Mononuclear cell (primary cell): ENCODE results near the gene DDX56. TPM values are rescaled to one million over a fixed set of nuclear protein-coding genes. Genes with fewer than 3 reads are reported as not detected.

Experiments used
- H3K27me3 ChIP-seq: 2 replicates; pipeline ENCODE4 v1.6.0; 2011; ENCODE audit warnings: low read length, control low read depth; ENCODE audit not compliant: insufficient read depth
- H3K4me1 ChIP-seq: 2 replicates; pipeline ENCODE4 v1.5.1; 2011; ENCODE audit warnings: mild to moderate bottlenecking, low read length, control low read depth; ENCODE audit not compliant: insufficient read depth
- H3K4me3 ChIP-seq: 2 replicates; pipeline ENCODE4 v1.5.1; 2011; ENCODE audit warnings: mild to moderate bottlenecking, low read length, moderate library complexity
- H3K9me3 ChIP-seq: 2 replicates; pipeline ENCODE4 v1.5.1; 2011; ENCODE audit warnings: low read depth, mild to moderate bottlenecking, control low read depth, low read length
- total RNA-seq: library from RNA; depleted of rRNA; stranded (reverse); fragments of >200 nt; gene quantifications from one replicate; pipeline ENCODE4 v1.2.3, GENCODE V29; 2012

Gene DDX56
- 34.5 TPM for total RNA-seq

GRCh38 chr7:44573464-44574286 lies at the start of gene DDX56:
DDX56 (minus strand) TSS chr7:44573908; CDS start chr7:44573895, 13 bp downstream.
- Histone ChIP-seq H3K9me3 (no peaks in the 10 kb centered on the region), H3K4me1 (peaks cover 26% of the 10 kb centered on the region), H3K27me3 (no peaks in the 10 kb centered on the region), H3K4me3 (peak within 1 kb of the TSS; percentile 65)

- no peaks in the 10 kb centered on the region for H3K9me3 ChIP-seq
- no peaks in the 10 kb centered on the region for H3K27me3 ChIP-seq
- H3K4me3 ChIP-seq, result no peak overlapping the region
- H3K4me1 ChIP-seq, result peaks cover 73% of the 10 kb centered on the region
Observed at GRCh38 chr7:44622342-44623151, 48.8 kb upstream of the DDX56 start.

- H3K4me1 ChIP-seq, result peaks cover 73% of the 10 kb centered on the region
Observed at GRCh38 chr7:44621750-44622103, 48.0 kb upstream of the DDX56 start.

GRCh38 chr7:44621034-44621749 lies 47.5 kb upstream of the DDX56 start:
- H3K9me3 ChIP-seq, result no peaks in the 10 kb centered on the region
- no peak overlapping the region for H3K4me3 ChIP-seq
- H3K4me1 ChIP-seq, result peaks cover 72% of the 10 kb centered on the region
- no peaks in the 10 kb centered on the region for H3K27me3 ChIP-seq

More at GRCh38 chr7:44621750-44622103, 48.0 kb upstream of the DDX56 start:
- H3K4me3 ChIP-seq, result no peak overlapping the region
- H3K9me3 ChIP-seq, result no peaks in the 10 kb centered on the region
- no peaks in the 10 kb centered on the region for H3K27me3 ChIP-seq

GRCh38 chr7:44618753-44619152 lies 45.0 kb upstream of the DDX56 start:
- H3K27me3 ChIP-seq, result no peaks in the 10 kb centered on the region
- no peak overlapping the region for H3K4me3 ChIP-seq
- no peaks in the 10 kb centered on the region for H3K9me3 ChIP-seq
- peaks cover 80% of the 10 kb centered on the region for H3K4me1 ChIP-seq

- peaks cover 75% of the 10 kb centered on the region for H3K4me1 ChIP-seq
- H3K27me3 ChIP-seq, result no peaks in the 10 kb centered on the region
- no peak overlapping the region for H3K4me3 ChIP-seq
- no peaks in the 10 kb centered on the region for H3K9me3 ChIP-seq
Observed at GRCh38 chr7:44618045-44618444, 44.3 kb upstream of the DDX56 start.

- Histone ChIP-seq H3K9me3 (no peaks in the 10 kb centered on the region), H3K4me1 (peaks cover 68% of the 10 kb centered on the region), H3K4me3 (no peak overlapping the region), H3K27me3 (no peaks in the 10 kb centered on the region)
Observed at GRCh38 chr7:44617225-44617890, 43.6 kb upstream of the DDX56 start.

- Histone ChIP-seq H3K27me3 (no peaks in the 10 kb centered on the region), H3K4me1 (peaks cover 61% of the 10 kb centered on the region)
Observed at GRCh38 chr7:44616545-44616944, 42.8 kb upstream of the DDX56 start.

GRCh38 chr7:44615793-44616192 lies 42.1 kb upstream of the DDX56 start:
- Histone ChIP-seq H3K4me3 (no peak overlapping the region), H3K27me3 (no peaks in the 10 kb centered on the region), H3K9me3 (no peaks in the 10 kb centered on the region), H3K4me1 (peaks cover 53% of the 10 kb centered on the region)

More at GRCh38 chr7:44616545-44616944, 42.8 kb upstream of the DDX56 start:
- Histone ChIP-seq H3K9me3 (no peaks in the 10 kb centered on the region), H3K4me3 (no peak overlapping the region)

GRCh38 chr7:44615149-44615611 lies 41.5 kb upstream of the DDX56 start:
- Histone ChIP-seq H3K4me1 (peaks cover 47% of the 10 kb centered on the region), H3K27me3 (no peaks in the 10 kb centered on the region), H3K9me3 (no peaks in the 10 kb centered on the region), H3K4me3 (no peak overlapping the region)

- Histone ChIP-seq H3K4me1 (peaks cover 56% of the 10 kb centered on the region), H3K4me3 (no peak overlapping the region), H3K9me3 (no peaks in the 10 kb centered on the region), H3K27me3 (no peaks in the 10 kb centered on the region)
Observed at GRCh38 chr7:44609829-44610228, 36.1 kb upstream of the DDX56 start.

- peaks cover 52% of the 10 kb centered on the region for H3K4me1 ChIP-seq
- no peak overlapping the region for H3K4me3 ChIP-seq
- no peaks in the 10 kb centered on the region for H3K9me3 ChIP-seq
- no peaks in the 10 kb centered on the region for H3K27me3 ChIP-seq
Observed at GRCh38 chr7:44608916-44609648, 35.4 kb upstream of the DDX56 start.

GRCh38 chr7:44607141-44608068 lies 33.7 kb upstream of the DDX56 start:
- no peaks in the 10 kb centered on the region for H3K9me3 ChIP-seq
- no peaks in the 10 kb centered on the region for H3K27me3 ChIP-seq
- H3K4me1 ChIP-seq, result peaks cover 47% of the 10 kb centered on the region
- H3K4me3 ChIP-seq, result peak overlapping the region; percentile 85
